Stomach (tissue), 9 donors: ENCODE measurements around the gene RPL36AL. TPM values are rescaled to one million over a fixed set of nuclear protein-coding genes. Genes with fewer than 3 reads are reported as not detected.

Experiments used
- DNase-seq, 2 donors: peaks; one replicate each; pipeline versions ENCODE4 v3.0.0 to v3.0.0-alpha.2; 2013 to 2019
- H3K27ac ChIP-seq, 5 donors: fragments of 200-600 bp in 4 of 5; sonication (generic) in 4 of 5; one replicate each; pipeline ENCODE4 v1.5.1; 2013 to 2019; ENCODE audit warnings: mild to moderate bottlenecking in 1 of 5, moderate library complexity in 1 of 5
- H3K27me3 ChIP-seq, 3 donors: fragments of 200-600 bp; sonication (generic); one replicate each; pipeline ENCODE4 v1.5.1; 2017 to 2019; ENCODE audit warnings: mixed run types in 1 of 3
- H3K36me3 ChIP-seq, 4 donors: fragments of 200-600 bp; sonication (generic); 1 replicate in 3 of 4; 2 replicates in 1 of 4; pipeline ENCODE4 v1.5.1; 2016 to 2019
- H3K4me1 ChIP-seq, 4 donors: fragments of 200-600 bp; sonication (generic); one replicate each; pipeline ENCODE4 v1.5.1; 2016 to 2019
- H3K4me3 ChIP-seq, 4 donors: fragments of 200-600 bp; sonication (generic) in 3 of 4; one replicate each; pipeline ENCODE4 v1.5.1; 2016 to 2019; ENCODE audit warnings: mild to moderate bottlenecking in 1 of 4
- H3K9me3 ChIP-seq, 4 donors: fragments of 200-600 bp; sonication (generic); one replicate each; pipeline ENCODE4 v1.5.1; 2016 to 2019
- EP300 ChIP-seq: sonication (generic); formaldehyde crosslinking; IDR thresholded peaks from one replicate; pipeline ENCODE4 v1.6.1; 2017; ENCODE audit warnings: antibody characterized with exemption
- POLR2A ChIP-seq, 4 donors: fragments of 450-650 bp; IDR thresholded peaks; one replicate each; pipeline ENCODE4 v1.6.1; 2016; ENCODE audit warnings: antibody characterized with exemption in 4 of 4, control low read depth in 2 of 4, mild to moderate bottlenecking in 1 of 4, moderate library complexity in 1 of 4
- POLR2AphosphoS5 ChIP-seq, 3 donors: sonication (generic); formaldehyde crosslinking; IDR thresholded peaks; one replicate each; pipeline ENCODE4 v1.6.1; 2016; ENCODE audit warnings: antibody characterized with exemption in 3 of 3
- WGBS, 5 donors: extraction: QIAGEN DNeasy Blood & Tissue Kit in 3 of 5; methylation state at CpG; one replicate each; pipeline versions ENCODE4 v1.1.5 to v1.1.7; 2013 to 2018; 5-methylcytosine and 5-hydroxymethylcytosine counted together
- intact Hi-C: fragments of 100-400 bp; cut with DNase I; formaldehyde crosslinking; loops from one replicate; pipeline ENCODE4 v1.15.1; 2023; ENCODE audit warnings: low total_unique reads
- polyA plus RNA-seq, 3 donors: library from polyadenylated mRNA; stranded (reverse); fragments of 200-250 nt; gene quantifications; one replicate each; pipeline ENCODE4 v1.2.3, GENCODE V29; 2013
- total RNA-seq, 5 donors: library from RNA; depleted of rRNA; stranded (reverse); fragments of >200 nt; gene quantifications; one replicate each; pipeline versions ENCODE4 v1.1.0 to v1.2.3, GENCODE V29; 2014 to 2016
- TF ChIP-seq, protein P1 (sequence below), 7 experiments: fragments of 450-650 bp in 4 of 7; fragments of 200-600 bp in 3 of 7; sonication (generic) in 3 of 7; IDR thresholded peaks; one replicate each; pipeline ENCODE4 v1.5.1; 2016 to 2019; ENCODE audit warnings: antibody characterized with exemption in 7 of 7, control low read depth in 2 of 7, mild to moderate bottlenecking in 1 of 7
- donor health status: healthy with polysubstance abuse.
- donor health status: Bipolar disorder and iron deficiency.
- donor health status: healthy.

RPL36AL gene
- total and polyA plus RNA-seq, 8 donors, result 72.4 to 989 (median 195) TPM

DNA sequence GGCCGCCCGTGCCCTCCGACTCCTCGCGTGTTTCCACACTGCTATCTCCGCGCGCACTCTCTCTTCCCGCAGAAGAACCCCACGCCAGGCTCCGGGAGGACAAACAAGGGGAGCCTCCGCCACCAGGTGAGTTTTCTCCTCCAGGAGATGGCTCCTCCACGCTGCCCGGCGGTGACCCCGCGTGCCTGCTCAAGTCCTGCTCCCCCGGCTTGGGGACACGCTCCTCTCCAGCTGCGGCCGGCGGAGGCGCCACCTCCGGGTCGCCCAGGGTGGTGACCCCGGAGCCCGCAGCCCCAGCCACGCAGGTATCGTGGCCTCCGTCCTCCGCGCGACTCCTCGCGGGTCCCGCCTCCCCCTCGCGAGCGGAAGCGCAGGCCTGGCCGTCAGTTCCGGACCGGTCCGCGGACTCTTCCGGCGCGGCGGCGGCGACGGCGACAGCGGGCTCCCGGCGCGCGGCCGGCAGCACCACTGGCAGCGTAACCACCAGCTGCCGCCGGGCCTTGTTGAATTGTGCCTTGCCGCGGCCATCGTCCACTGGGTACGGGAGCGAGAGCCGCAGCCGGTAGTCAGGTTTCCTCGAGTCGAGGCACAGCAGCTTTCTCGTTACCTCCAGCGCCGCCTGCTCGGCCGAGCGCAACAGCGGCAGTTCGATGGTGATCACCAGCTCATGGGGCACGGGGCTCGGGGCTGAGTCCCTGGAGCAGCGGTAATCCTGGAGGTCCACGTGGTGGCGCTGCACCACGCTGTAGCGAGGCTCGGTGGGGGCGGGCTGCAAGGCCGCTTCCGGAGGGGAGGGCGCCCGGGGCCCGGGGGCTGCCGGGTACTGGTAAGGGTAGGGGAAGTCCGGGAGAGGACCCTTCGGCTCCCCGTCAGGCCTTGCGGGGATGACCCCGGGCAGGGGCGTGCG, 13.5 kb upstream of the RPL36AL start:
- WGBS, 5 donors, result 0 to 1% (median 1%) methylated on average over 27 to 101 of the region's 101 CpGs
- no peaks in the 10 kb centered on the region for H3K9me3 ChIP-seq
- peaks cover 14 to 79% (median 50%) of the 10 kb centered on the region in 4 donors for H3K4me1 ChIP-seq
- peak overlapping the region; percentile 70 to 94 (median 92) for H3K4me3 ChIP-seq
- no peak for TF ChIP-seq EP300
- TF ChIP-seq, protein P1, sequence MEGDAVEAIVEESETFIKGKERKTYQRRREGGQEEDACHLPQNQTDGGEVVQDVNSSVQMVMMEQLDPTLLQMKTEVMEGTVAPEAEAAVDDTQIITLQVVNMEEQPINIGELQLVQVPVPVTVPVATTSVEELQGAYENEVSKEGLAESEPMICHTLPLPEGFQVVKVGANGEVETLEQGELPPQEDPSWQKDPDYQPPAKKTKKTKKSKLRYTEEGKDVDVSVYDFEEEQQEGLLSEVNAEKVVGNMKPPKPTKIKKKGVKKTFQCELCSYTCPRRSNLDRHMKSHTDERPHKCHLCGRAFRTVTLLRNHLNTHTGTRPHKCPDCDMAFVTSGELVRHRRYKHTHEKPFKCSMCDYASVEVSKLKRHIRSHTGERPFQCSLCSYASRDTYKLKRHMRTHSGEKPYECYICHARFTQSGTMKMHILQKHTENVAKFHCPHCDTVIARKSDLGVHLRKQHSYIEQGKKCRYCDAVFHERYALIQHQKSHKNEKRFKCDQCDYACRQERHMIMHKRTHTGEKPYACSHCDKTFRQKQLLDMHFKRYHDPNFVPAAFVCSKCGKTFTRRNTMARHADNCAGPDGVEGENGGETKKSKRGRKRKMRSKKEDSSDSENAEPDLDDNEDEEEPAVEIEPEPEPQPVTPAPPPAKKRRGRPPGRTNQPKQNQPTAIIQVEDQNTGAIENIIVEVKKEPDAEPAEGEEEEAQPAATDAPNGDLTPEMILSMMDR (IDR thresholded peaks at IDR 0.05), result peak in 5 of 7 experiments; percentile 52 to 91 (median 82)
- TF ChIP-seq POLR2A (IDR thresholded peaks at IDR 0.05), result peak in 1 of 4 donors; percentile 36
- peak; percentile 50 to 88 (median 86) for TF ChIP-seq POLR2AphosphoS5 (IDR thresholded peaks at IDR 0.05)
- peaks cover 0 to 26% (median 11%) of the 10 kb centered on the region in 4 donors for H3K36me3 ChIP-seq
- DNase-seq, result peak; percentile 91 to 98
- H3K27me3 ChIP-seq, result no peaks in the 10 kb centered on the region
- intact Hi-C loops, result loop anchor here (10.0 kb wide), 1 partner anchor 131 kb away; the partner anchor contains the start of gene KLHDC2
- peak overlapping the region; percentile 96 to 99 (median 98) for H3K27ac ChIP-seq

DNA sequence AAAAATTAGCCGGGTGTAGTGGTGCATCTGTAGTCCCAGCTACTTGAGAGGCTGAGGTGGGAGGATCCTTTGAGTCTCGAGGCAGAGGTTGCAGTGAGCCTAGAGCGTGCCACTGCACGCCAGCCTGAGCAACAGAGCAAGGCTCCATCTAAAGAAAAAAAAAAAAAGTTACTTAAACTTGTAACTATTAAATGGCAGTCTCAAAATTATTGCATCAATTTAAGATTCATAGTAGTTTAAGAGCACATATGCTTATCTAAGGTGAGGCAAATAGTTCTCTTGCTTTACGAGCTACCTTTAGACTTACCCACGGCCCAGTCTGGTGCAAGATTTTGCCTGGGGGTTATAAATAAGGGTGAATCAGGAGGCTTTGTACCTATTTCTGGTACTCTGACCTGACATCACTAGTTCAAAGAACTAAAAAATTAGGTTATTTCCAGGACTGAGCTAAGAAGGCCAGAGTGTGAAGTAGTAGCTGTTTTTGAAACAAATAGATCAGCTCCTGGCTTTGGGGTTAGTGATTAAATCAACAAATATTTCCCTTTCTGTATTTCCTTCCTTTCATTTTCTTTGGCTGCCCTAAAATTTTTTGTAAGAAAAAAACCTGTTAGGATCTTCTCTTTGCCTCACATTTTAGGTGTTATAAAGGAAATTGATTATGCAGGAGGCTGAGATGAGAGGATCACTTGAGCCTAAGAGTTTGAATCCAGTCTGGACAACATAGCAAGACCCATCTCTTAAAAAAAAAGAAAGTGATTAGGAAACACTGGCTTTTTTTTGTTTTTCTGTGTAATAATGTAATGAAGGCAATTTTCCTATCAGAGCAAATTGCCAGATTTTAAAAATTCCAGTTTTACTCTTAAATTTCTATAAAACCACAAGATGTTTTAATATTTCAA, 3.8 kb upstream of the RPL36AL start:
- Histone ChIP-seq H3K27ac (peak overlapping the region in 4 of 5 donors; percentile 19 to 51 (median 30)), H3K4me3 (peak overlapping the region in 2 of 4 donors; percentile 87 to 95), H3K4me1 (peaks cover 18 to 52% (median 40%) of the 10 kb centered on the region in 4 donors), H3K9me3 (no peaks in the 10 kb centered on the region), H3K27me3 (no peaks in the 10 kb centered on the region), H3K36me3 (peaks cover 0 to 18% (median 11%) of the 10 kb centered on the region in 4 donors)
- TF ChIP-seq POLR2A (IDR thresholded peaks at IDR 0.05) (no peak), EP300 (no peak), POLR2AphosphoS5 (IDR thresholded peaks at IDR 0.05) (no peak)
- TF ChIP-seq, protein P1 (IDR thresholded peaks at IDR 0.05), result no peak
- intact Hi-C loops, result no loop called here
- no peak for DNase-seq
- WGBS, 5 donors, result 31 to 54% (median 45%) methylated on average over 6 of the region's 6 CpGs

DNA sequence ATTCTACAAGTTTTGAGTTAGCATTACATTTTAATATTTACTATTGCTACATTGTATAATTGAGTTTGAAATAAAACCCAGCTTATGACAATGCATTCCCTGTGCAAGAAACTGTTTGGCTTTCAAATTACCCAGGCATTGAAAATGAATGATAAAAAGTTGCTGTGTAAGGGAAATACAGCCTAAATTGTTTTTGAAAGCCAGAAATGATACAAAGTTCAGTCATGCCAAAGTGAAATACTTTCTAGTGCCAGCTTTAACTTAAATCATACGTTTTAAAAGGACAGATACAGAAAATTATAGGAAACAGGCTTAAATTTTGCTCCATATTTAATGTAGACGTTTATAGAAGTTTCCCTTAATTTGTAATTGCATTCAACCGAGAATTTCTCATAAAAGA, 3.0 kb upstream of the RPL36AL start:
- peaks cover 0 to 24% (median 16%) of the 10 kb centered on the region in 4 donors for H3K36me3 ChIP-seq
- intact Hi-C loops, result no loop called here
- H3K4me3 ChIP-seq, result peak overlapping the region in 2 of 4 donors; percentile 87 to 95
- H3K27ac ChIP-seq, result peak overlapping the region in 3 of 5 donors; percentile 19 to 51 (median 37)
- TF ChIP-seq EP300, result no peak
- TF ChIP-seq, protein P1 (IDR thresholded peaks at IDR 0.05), result no peak
- no peak for TF ChIP-seq POLR2AphosphoS5 (IDR thresholded peaks at IDR 0.05)
- no peak for TF ChIP-seq POLR2A (IDR thresholded peaks at IDR 0.05)
- no peaks in the 10 kb centered on the region for H3K9me3 ChIP-seq
- H3K27me3 ChIP-seq, result no peaks in the 10 kb centered on the region
- DNase-seq, result no peak
- WGBS, 5 donors, result 22 to 38% (median 29%) methylated on average over 3 of the region's 3 CpGs
- peaks cover 23 to 55% (median 43%) of the 10 kb centered on the region in 4 donors for H3K4me1 ChIP-seq
